ENCODE data around the gene CTDSP1. TPM values are rescaled to one million over a fixed set of nuclear protein-coding genes. Genes with fewer than 3 reads are reported as not detected.

Gene CTDSP1, protein sequence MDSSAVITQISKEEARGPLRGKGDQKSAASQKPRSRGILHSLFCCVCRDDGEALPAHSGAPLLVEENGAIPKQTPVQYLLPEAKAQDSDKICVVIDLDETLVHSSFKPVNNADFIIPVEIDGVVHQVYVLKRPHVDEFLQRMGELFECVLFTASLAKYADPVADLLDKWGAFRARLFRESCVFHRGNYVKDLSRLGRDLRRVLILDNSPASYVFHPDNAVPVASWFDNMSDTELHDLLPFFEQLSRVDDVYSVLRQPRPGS
- total RNA-seq (100 to 1,000 TPM in 1 of 2 donors, 10 to 100 TPM in 1; 31.6 to 104 TPM), polyA plus RNA-seq (ENCODE audit: insufficient read length in 2 of 2) (10 to 100 TPM; 69.6 to 78.4 TPM)
- long read RNA-seq, donor 1, partial matches to known transcripts = 45 of 49 reads
- long read RNA-seq, donor 1, other reads (novel, unspliced or antisense) = 0 of 49 reads
- long read RNA-seq, donor 2, partial matches to known transcripts = 0 of 8 reads
- long read RNA-seq, donor 2, other reads (novel, unspliced or antisense) = 5 of 8 reads
- long read RNA-seq, donor 3, partial matches to known transcripts = 45 of 55 reads
- long read RNA-seq, donor 3, other reads (novel, unspliced or antisense) = 7 of 55 reads
- long read RNA-seq, donor 4, transcript CTDSP1-201 (7 exons, 2,638 nt) = major isoform, 16 of 69 reads
- long read RNA-seq, donor 4, partial matches to known transcripts = 32 of 69 reads
- long read RNA-seq, donor 4, other reads (novel, unspliced or antisense) = 19 of 69 reads

DNA sequence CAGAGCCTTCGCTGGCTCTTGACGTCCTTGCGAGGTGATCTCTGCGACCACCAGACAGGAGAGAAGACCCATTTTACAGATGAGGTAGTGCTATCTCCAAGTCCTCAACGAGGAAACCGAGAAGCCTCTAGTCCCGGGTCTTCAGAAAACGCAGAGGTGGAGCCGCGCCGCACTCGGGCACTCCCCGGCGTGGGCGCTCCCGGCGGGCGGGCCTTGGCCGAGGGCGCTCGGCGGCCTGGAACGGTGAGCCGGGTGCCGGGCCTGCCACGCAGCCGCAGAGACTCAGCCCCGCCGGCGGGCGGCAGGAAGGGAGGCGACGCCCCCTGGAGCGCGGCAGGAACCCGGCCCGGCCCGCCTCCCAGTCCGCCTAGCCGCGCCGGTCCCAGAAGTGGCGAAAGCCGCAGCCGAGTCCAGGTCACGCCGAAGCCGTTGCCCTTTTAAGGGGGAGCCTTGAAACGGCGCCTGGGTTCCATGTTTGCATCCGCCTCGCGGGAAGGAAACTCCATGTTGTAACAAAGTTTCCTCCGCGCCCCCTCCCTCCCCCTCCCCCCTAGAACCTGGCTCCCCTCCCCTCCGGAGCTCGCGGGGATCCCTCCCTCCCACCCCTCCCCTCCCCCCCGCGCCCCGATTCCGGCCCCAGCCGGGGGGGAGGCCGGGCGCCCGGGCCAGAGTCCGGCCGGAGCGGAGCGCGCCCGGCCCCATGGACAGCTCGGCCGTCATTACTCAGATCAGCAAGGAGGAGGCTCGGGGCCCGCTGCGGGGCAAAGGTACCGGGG, at the start of gene CTDSP1:
Gene CTDSP1, plus strand, starts transcription at position 478 of the 776 bp plus-strand sequence. Its CDS starts 223 bp downstream, at position 701.
- peak within 1 kb of the TSS; percentile 85 for H3K4me3 ChIP-seq (ENCODE audit: low read depth, low read length)
- H3K36me3 ChIP-seq (ENCODE audit: control insufficient read depth, insufficient read depth, low read length) = peaks cover 36% of the 10 kb centered on the region
- H3K4me1 ChIP-seq (ENCODE audit: control insufficient read depth, insufficient read depth, low read length) = peaks cover 65% of the 10 kb centered on the region
- H3K27ac ChIP-seq (ENCODE audit: low read depth, low read length) = peak within 1 kb of the TSS; percentile 99
- under 1% methylated on average over 65 of the region's 78 CpGs for WGBS (ENCODE audit: insufficient coverage)
- H3K27me3 ChIP-seq (ENCODE audit: control insufficient read depth, insufficient read depth, low read length) = peaks cover 28% of the 10 kb centered on the region
- no peaks in the 10 kb centered on the region for H3K9me3 ChIP-seq (ENCODE audit: control insufficient read depth, insufficient read depth, low read length)
- DNase-seq (ENCODE audit: low read depth in 4 of 6, low spot score in 6 of 6) = peak; percentile 89 to 99 (median 95)

DNA sequence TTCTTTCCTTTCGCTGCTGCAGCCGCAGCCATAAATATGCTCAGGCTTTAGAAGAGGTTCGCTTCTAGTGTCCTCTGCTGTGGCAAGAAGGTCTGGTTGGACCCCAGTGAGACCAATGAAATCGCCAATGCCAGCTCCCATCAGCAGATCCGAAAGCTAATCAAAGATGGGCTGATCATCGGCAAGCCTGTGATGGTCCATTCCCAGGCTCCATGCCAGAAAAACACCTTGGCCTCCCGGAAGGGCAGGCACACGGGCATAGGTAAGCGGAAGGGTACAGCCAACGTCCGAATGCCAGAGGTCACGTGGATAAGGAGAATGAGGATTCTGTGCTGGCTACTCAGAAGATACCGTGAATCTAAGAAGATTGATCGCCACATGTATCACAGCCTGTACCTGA, 45.6 kb upstream of the CTDSP1 start:
- Histone ChIP-seq H3K27ac (ENCODE audit: low read depth, low read length) (no peak overlapping the region), H3K9me3 (ENCODE audit: control insufficient read depth, insufficient read depth, low read length) (no peaks in the 10 kb centered on the region), H3K36me3 (ENCODE audit: control insufficient read depth, insufficient read depth, low read length) (no peaks in the 10 kb centered on the region), H3K4me3 (ENCODE audit: low read depth, low read length) (no peak overlapping the region), H3K27me3 (ENCODE audit: control insufficient read depth, insufficient read depth, low read length) (no peaks in the 10 kb centered on the region), H3K4me1 (ENCODE audit: control insufficient read depth, insufficient read depth, low read length) (peaks cover 14% of the 10 kb centered on the region)
- 91% methylated on average over 14 of the region's 14 CpGs for WGBS (ENCODE audit: insufficient coverage)
- no peak for DNase-seq (ENCODE audit: low read depth in 4 of 6, low spot score in 6 of 6)

DNA sequence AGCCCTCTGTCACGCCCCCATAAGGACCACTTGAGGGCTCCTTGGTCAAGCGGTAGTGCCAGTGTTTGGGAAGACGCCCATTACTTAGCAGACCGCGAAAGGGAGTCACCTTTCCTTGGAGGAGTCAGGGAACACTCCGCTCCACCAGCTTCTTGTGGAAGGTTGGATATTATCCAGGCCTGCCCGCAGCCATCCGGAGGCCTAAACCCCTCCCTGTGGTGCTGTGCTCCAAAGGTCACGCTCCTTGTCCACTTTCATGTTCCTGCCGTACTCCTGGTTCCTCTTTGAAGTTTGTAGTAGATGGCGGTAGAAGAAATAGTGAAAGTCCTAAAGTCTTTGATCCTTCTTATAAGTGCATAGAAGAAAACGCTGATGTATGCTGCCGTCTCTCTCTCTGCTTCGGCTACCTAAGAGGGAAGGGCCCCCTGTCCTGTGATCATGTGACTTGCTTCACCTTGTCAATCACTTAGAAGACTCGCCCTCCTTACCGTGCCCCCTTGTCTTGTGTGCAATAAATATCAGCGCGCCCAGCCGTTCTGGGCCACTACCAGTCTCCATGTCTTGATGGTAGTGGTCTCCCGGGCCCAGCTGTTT, 44.7 kb upstream of the CTDSP1 start:
- Histone ChIP-seq H3K27ac (ENCODE audit: low read depth, low read length) (no peak overlapping the region), H3K4me3 (ENCODE audit: low read depth, low read length) (no peak overlapping the region), H3K27me3 (ENCODE audit: control insufficient read depth, insufficient read depth, low read length) (no peaks in the 10 kb centered on the region), H3K4me1 (ENCODE audit: control insufficient read depth, insufficient read depth, low read length) (peaks cover 14% of the 10 kb centered on the region), H3K36me3 (ENCODE audit: control insufficient read depth, insufficient read depth, low read length) (no peaks in the 10 kb centered on the region), H3K9me3 (ENCODE audit: control insufficient read depth, insufficient read depth, low read length) (no peaks in the 10 kb centered on the region)
- 64% methylated on average over 6 of the region's 20 CpGs for WGBS (ENCODE audit: insufficient coverage)
- no peak for DNase-seq (ENCODE audit: low read depth in 4 of 6, low spot score in 6 of 6)

DNA sequence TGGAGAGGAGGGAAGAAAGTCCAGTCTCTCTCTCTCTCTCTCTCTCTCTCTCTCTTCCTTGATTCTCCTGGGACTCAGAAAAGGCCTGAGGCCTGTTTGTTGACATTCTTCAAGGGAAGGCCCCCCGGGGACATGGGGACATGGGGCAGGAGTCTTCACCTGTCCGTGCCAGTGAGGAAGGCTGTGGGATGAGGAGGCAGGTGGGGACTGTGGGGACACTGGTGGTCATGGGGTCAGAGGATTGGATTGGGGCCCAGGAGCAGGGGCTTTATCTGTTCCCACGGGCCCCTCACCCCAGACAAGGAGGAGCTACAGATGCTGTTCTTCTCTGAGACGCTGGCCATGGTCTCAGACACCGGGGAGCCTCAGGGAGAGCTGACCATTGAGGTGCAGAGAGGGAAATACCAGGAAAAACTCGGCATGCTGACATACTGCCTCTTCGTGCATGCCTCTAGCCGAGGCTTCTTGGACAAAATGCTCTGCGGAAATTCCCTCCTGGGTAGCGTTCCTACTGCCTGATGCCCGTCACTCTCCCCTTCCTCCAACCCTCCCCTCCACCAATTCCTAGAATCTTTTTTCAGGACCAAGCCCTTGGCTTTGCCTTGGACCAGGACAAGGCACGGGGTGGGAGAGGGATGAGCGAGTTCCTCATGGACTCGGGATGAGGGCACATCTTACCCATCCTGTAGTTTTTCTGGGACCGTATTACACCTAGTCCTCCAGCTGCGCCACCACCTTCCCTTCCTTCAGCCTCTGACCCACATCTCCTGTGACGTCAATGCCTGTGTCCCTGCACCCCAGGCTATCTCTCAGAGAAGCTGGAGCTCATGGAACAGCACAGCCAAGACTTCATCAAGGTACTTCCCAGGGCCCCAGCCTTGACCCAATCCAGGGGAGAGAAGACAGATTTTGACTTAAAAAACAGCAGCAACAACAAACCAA, 42.2 kb upstream of the CTDSP1 start:
- Histone ChIP-seq H3K27ac (ENCODE audit: low read depth, low read length) (peak overlapping the region; percentile 33), H3K36me3 (ENCODE audit: control insufficient read depth, insufficient read depth, low read length) (no peaks in the 10 kb centered on the region), H3K27me3 (ENCODE audit: control insufficient read depth, insufficient read depth, low read length) (no peaks in the 10 kb centered on the region), H3K4me3 (ENCODE audit: low read depth, low read length) (no peak overlapping the region), H3K4me1 (ENCODE audit: control insufficient read depth, insufficient read depth, low read length) (peaks cover 14% of the 10 kb centered on the region), H3K9me3 (ENCODE audit: control insufficient read depth, insufficient read depth, low read length) (no peaks in the 10 kb centered on the region)
- no peak for DNase-seq (ENCODE audit: low read depth in 4 of 6, low spot score in 6 of 6)
- WGBS (ENCODE audit: insufficient coverage) = 59% methylated on average over 17 of the region's 17 CpGs

DNA sequence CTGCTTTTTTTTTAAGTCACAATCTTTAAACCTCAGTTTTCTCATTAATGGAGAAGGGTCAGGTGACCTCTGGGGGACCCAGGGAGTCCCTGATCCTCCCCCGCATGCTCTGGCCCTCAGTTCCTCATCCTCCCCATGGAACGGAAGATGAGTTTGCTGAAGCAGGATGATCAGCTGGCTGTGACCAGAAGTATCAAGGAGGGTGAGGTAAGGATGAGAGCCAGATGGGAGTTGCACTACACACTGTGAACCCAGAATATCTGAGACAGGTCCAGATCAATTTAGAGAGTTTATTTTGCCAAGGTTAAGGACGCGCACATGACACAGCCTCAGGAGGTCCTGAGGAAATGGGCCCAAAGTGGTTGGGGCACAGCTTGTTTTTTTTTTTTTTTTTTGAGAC, 39.2 kb upstream of the CTDSP1 start:
- Histone ChIP-seq H3K9me3 (ENCODE audit: control insufficient read depth, insufficient read depth, low read length) (no peaks in the 10 kb centered on the region), H3K27me3 (ENCODE audit: control insufficient read depth, insufficient read depth, low read length) (no peaks in the 10 kb centered on the region), H3K4me3 (ENCODE audit: low read depth, low read length) (no peak overlapping the region), H3K27ac (ENCODE audit: low read depth, low read length) (no peak overlapping the region), H3K4me1 (ENCODE audit: control insufficient read depth, insufficient read depth, low read length) (peaks cover 14% of the 10 kb centered on the region), H3K36me3 (ENCODE audit: control insufficient read depth, insufficient read depth, low read length) (no peaks in the 10 kb centered on the region)
- DNase-seq (ENCODE audit: low read depth in 4 of 6, low spot score in 6 of 6) = no peak
- WGBS (ENCODE audit: insufficient coverage) = 77% methylated on average over 2 of the region's 4 CpGs

DNA sequence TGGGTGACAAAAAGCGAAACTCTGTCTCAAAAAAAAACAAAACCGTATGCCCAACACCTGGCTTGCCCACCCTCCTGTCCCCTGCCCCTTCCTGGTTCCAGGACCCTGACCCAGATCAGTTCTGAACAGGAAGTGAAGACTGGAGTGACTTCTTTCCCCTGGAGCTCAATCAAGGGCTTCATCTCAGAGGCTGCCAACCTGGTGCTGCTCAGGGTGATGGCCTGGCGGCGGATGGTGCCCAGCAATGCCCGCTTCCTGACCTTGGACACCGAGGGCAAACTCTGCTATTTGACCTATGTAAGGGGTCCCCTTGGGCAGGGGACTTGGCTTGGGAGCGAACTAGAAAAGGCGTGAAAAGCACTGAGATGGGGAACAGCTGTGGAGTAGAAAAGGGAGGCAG, 37.1 kb upstream of the CTDSP1 start:
- WGBS (ENCODE audit: insufficient coverage) = 95% methylated on average over 7 of the region's 8 CpGs
- H3K9me3 ChIP-seq (ENCODE audit: control insufficient read depth, insufficient read depth, low read length) = peaks cover 2% of the 10 kb centered on the region
- H3K27ac ChIP-seq (ENCODE audit: low read depth, low read length) = no peak overlapping the region
- H3K36me3 ChIP-seq (ENCODE audit: control insufficient read depth, insufficient read depth, low read length) = no peaks in the 10 kb centered on the region
- H3K27me3 ChIP-seq (ENCODE audit: control insufficient read depth, insufficient read depth, low read length) = peaks cover 9% of the 10 kb centered on the region
- H3K4me3 ChIP-seq (ENCODE audit: low read depth, low read length) = no peak overlapping the region
- DNase-seq (ENCODE audit: low read depth in 4 of 6, low spot score in 6 of 6) = no peak
- peaks cover 5% of the 10 kb centered on the region for H3K4me1 ChIP-seq (ENCODE audit: control insufficient read depth, insufficient read depth, low read length)

DNA sequence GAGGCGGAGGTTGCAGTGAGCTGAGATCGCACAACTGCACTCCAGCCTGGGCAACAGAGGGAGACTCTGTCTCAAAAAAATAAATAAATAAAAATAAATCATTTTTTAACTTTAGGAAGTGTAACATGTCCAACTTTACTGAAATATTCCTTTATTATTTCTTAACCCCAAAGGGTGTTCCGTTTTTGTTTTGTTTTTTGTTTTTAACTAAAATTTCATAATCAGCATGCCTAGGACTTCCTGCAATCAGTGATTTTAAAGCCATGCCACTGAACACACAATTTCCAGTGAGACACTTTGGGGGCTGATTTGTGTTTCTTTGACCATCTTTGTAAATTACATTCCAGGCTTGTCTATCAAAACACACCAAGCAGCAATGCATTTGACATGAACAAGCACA, 35.9 kb upstream of the CTDSP1 start:
- no peaks in the 10 kb centered on the region for H3K36me3 ChIP-seq (ENCODE audit: control insufficient read depth, insufficient read depth, low read length)
- peaks cover 16% of the 10 kb centered on the region for H3K4me1 ChIP-seq (ENCODE audit: control insufficient read depth, insufficient read depth, low read length)
- peaks cover 2% of the 10 kb centered on the region for H3K9me3 ChIP-seq (ENCODE audit: control insufficient read depth, insufficient read depth, low read length)
- H3K27ac ChIP-seq (ENCODE audit: low read depth, low read length) = no peak overlapping the region
- peaks cover 19% of the 10 kb centered on the region for H3K27me3 ChIP-seq (ENCODE audit: control insufficient read depth, insufficient read depth, low read length)
- no peak overlapping the region for H3K4me3 ChIP-seq (ENCODE audit: low read depth, low read length)
- no CpG with 5 or more reads among the region's 3 CpGs for WGBS (ENCODE audit: insufficient coverage)
- DNase-seq (ENCODE audit: low read depth in 4 of 6, low spot score in 6 of 6) = no peak

DNA sequence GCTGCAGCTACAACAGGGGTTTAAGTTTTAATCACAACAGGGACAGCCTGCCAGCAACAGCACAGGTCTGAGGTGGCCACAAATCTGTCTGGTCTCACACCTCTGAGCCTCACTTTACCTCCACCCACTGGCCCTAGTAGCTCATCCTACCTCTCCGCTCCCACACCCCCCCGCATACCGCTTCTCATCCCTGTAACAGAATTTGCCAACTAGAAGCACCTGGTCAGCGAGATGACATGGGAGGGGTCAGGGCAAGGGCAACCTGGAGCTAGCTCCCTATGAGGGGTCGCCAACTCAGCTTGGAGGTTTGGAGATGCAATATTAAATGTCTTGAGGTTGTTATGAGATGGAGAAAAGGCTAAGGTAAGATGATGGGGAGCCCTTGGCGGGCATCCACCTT, 35.5 kb upstream of the CTDSP1 start:
- H3K9me3 ChIP-seq (ENCODE audit: control insufficient read depth, insufficient read depth, low read length) = peaks cover 2% of the 10 kb centered on the region
- WGBS (ENCODE audit: insufficient coverage) = 77% methylated on average over 6 of the region's 6 CpGs
- H3K27me3 ChIP-seq (ENCODE audit: control insufficient read depth, insufficient read depth, low read length) = peaks cover 21% of the 10 kb centered on the region
- H3K4me1 ChIP-seq (ENCODE audit: control insufficient read depth, insufficient read depth, low read length) = peaks cover 18% of the 10 kb centered on the region
- H3K4me3 ChIP-seq (ENCODE audit: low read depth, low read length) = no peak overlapping the region
- no peak for DNase-seq (ENCODE audit: low read depth in 4 of 6, low spot score in 6 of 6)
- no peaks in the 10 kb centered on the region for H3K36me3 ChIP-seq (ENCODE audit: control insufficient read depth, insufficient read depth, low read length)
- H3K27ac ChIP-seq (ENCODE audit: low read depth, low read length) = no peak overlapping the region

Data from spinal cord (tissue), 10 donors.